Hypothalamus (tissue), 51 donors: Measurements from ENCODE around the gene ARFIP1.

Experiments
- DNase-seq, 51 donors: peaks; one replicate each; lab custom pipeline; 2025; lab: John Stamatoyannopoulos, UW

ARFIP1 gene

GRCh38 chr4:152784490-152785350, 5.0 kb downstream of the ARFIP1 start:
- DNase-seq: no peak

DNA sequence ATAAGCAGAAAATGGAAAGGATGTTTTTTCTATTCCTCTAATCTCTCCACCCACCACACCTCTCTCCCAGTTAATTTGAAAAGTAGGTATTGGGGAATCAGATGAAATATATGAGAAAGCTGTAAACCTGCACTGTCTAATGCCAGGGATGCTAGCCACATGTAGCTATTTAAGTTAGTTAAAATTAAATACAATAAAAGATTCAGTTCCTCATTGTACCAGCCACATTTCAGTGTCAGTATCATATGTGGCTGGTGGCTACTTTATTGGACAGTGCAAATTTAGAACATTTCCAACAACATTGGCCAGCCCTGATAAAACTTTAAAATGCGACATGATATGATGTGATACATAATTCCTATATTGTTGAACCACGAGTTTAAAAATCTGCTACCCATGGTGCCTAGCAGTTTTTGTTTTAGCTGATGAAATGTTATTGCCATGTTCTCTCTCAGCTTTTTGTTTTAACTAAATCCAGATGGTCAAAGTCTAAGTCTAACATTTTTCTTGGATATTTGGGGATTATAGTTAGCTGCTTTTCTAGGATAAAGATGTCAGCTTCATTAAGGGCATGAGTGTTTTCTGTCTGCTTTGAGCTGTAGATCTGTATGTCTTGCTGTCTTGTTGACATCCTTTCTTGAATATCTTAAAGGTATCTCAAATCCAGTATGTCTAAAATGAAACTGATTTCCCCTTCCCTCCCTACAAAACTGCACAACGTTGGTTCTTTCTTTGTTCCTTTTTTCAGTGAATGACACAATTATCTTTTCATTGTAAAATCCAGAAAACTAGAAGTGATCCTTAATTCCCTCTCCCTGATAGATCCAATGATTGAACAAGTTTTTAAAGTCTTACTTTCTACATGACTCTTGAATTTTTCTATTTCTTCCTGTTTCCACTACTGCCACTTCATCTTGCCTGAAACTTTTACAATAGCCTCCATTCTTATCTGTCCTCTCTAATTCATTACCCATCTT, 6.2 kb downstream of the ARFIP1 start:
- no peak for DNase-seq

DNA sequence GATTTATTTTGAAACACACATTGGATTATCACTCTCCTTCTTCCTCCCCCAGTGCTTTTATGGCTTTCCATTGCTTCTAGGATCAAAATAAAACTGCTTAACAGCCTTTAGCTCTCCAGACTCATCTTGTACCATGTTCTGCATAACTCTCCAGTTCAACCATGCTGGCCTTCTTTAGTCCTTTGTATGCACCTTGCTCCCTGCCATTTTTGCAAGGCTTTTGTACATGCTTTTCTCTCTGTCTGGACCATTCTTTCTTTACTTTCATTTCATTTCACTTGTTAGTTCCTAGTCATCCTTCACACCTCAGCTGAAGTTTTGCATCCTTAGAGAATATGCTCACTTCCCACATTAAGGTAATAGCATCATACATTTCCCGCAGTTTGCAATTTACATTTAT, 6.9 kb downstream of the ARFIP1 start:
- no peak for DNase-seq

- DNase-seq: no peak
Measured at GRCh38 chr4:152795891-152796290, 16.1 kb downstream of the ARFIP1 start.

DNA sequence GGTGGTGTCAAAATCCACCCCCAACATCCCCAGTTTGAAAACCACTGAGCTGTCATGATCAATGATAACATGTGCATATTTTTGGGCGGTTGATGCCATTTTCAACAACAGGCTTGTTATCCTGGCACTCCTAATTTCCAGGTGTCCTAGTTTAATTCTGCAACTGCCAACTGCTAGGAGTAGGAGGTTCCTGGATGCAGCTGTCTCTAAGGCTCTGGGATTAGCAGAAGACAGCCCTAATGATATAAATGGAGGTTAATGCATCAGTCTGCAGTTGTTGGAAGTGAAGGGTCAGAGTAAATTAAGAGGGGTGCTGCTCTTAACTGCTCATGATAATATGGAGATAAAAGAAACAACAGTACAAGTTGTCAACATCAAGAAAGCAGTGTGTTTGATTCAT, 23.8 kb downstream of the ARFIP1 start:
- DNase-seq: no peak

DNA sequence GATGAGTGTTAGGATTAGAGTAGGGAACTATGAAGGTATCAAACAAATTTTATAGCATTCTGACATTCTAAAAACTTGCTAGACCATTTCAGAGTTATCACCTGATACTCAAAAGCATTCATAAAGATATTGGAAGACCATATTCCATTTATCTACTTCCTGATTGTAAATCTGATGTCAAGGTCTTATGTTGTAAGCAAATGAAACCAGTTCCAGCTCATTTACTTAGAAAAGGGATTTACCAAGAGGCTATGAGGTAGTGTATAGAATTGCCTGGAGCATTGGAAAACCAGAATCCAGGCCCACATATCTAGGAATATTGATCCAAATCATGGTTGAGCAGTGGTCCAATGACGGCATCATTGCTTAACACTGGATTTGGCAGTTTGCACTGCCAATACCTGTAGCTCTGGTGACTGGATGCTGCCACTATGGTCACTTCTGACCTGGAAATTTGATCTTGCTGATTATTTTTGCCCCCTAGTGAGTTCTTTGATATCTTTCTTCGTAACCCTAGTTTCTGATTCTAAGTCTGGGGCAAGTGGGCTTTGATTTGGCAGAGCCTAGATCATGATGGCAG, 25.4 kb downstream of the ARFIP1 start:
- no peak for DNase-seq

DNA sequence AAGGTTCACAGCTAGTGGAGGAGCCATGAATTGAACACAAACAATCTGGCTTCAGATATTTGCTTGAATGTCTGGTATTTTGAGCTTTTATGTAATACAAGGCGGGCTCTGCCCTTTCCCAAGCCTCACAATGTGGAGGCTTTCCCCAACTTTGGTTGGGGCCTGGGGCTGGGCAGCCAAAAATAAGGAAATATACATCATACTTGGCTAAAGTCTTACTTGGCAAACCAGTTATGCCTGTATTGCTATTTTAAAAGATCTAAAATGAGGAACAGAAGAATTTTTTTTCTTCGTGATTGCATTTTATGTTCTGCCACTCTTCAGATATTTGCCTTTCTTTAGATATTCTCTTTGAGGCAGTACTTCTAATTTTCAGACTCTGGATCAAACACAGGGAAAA, 26.1 kb downstream of the ARFIP1 start:
- DNase-seq: no peak

- no peak for DNase-seq
Measured at GRCh38 chr4:152806501-152807125, 26.9 kb downstream of the ARFIP1 start.

- DNase-seq: no peak
Measured at GRCh38 chr4:152807294-152807829, 27.6 kb downstream of the ARFIP1 start.

GRCh38 chr4:152808670-152809069, 28.9 kb downstream of the ARFIP1 start:
- DNase-seq: no peak

GRCh38 chr4:152810715-152811287, 31.0 kb downstream of the ARFIP1 start:
- no peak for DNase-seq

GRCh38 chr4:152815078-152815477, 35.3 kb downstream of the ARFIP1 start:
- DNase-seq: no peak

DNA sequence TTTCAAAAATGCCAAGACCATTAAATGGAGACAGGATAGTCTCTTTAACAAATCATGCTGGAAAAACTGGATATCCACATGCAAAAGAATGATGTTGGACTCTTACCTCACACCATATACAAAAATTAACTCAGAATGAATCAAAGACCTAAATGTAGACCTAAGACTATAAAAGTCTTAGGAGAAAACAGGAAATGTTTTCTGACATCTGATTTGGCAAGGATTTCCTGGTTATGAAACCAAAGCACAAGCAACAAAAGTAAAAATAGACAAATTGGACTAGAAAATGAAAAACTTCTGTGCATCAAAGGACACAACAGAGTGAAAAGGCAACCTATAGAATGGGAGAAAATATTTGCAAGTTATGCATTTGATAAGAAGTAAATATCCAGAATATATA, 37.6 kb downstream of the ARFIP1 start:
- no peak for DNase-seq

DNA sequence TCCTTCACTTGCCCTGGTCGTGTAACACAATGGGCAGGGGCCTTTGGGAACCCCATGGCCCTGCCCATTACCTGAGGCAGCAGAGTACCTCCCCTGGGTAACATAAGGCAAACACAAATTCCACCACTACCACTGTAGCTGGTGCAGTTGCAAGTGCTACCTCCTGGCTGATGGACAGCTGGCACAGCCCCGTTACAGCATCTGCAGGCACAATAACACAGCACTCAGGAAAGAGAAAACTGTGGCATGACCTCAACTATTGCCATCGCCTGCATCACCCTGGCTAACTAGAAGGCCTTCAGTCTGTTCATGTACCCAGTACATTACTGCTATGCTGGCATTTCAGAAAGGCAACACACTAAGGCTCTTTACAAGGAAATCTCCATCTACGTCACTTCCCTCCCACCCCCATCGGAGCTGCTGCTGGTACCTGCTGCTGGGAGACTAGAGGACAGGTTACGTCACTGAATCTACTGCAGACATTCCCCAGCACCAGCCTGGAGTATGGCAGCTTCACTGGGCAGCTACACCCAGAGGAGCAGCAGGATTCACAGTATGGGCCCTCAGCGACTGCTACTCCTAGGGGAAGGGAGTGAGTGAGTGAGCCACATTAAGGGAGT, 39.4 kb downstream of the ARFIP1 start:
- no peak for DNase-seq

DNA sequence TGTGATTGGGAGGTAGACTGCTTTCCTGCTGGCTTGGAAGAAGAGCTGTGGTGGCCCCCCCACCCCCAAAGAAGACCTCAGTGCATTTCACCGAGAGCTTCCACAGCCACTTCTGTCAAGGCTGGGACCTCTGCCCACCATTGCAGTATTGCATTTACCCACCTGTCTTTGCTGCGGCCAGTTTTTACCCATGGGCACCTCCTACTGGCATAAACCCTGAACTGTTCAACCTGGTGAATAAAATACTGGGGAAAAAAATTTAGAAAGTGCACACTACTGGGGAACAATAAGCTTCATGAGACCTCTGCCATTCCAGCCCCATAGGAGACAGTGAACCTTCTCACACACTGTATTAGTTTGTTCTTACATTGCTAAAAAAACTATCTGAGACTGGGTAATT, 40.3 kb downstream of the ARFIP1 start:
- no peak for DNase-seq

- no peak for DNase-seq
Measured at GRCh38 chr4:152822323-152822722, 42.6 kb downstream of the ARFIP1 start.

- DNase-seq: no peak
Measured at GRCh38 chr4:152824561-152824960, 44.8 kb downstream of the ARFIP1 start.

GRCh38 chr4:152825336-152825735, 45.6 kb downstream of the ARFIP1 start:
- DNase-seq: no peak

DNA sequence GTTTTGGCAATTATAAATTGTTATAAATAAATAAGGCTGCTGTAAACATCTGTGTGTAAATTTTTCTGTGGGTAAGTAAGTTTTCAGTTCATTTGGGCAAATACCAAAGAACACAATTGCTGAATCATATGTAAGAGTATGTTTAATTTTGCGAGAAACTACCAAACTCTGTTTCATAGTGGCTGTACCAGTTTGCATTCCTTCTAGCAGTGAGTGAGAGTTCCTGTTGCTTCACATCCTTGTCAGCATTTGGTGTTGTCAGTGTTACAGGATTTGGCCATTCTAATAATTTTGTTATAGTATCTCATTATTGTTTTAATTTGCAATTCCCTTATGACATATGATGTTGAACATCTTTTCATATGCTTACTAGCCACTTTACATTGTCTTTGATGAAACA, 48.4 kb downstream of the ARFIP1 start:
- no peak for DNase-seq

DNA sequence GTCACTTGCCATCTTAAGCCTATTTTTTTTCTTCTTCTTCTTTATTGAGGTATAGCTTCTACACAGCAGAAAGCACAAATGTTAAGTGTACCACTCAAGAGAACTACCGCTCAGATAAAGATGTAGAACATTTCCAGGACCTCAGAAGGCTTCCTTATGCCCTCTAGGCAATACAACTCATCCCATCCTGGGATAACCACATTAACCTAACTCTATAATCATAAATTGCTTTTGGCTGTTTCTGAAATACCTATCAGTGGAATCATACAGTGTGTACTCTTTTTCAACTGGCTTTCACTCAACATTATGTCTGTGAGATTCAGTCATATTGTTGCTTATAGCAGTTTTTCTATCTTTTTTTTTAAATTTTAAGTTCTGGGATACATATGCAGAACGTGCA, 51.7 kb downstream of the ARFIP1 start:
- no peak for DNase-seq
